Mesothelial cell of epicardium (in vitro differentiated cells): Measurements from ENCODE around the gene IMPA2. TPM values are rescaled to one million over a fixed set of nuclear protein-coding genes. Genes with fewer than 3 reads are reported as not detected.

ENCODE experiments used
- DNase-seq, 2 experiments: peaks; one replicate each; pipeline ENCODE4 v3.0.0; 2021; ENCODE audit warnings: low spot score in 2 of 2; ENCODE audit not compliant: unreplicated experiment in 2 of 2
- H3K27ac Mint-ChIP-seq: 2 replicates; pipeline ENCODE4 v1.8.0; 2021; ENCODE audit warnings: mixed read lengths
- H3K27me3 Mint-ChIP-seq: 2 replicates; pipeline ENCODE4 v1.8.0; 2021; ENCODE audit warnings: low read depth, mixed read lengths
- H3K36me3 Mint-ChIP-seq: 2 replicates; pipeline ENCODE4 v1.8.0; 2021; ENCODE audit warnings: mixed read lengths
- H3K4me1 Mint-ChIP-seq: 2 replicates; pipeline ENCODE4 v1.8.0; 2021; ENCODE audit warnings: mixed read lengths
- H3K4me3 Mint-ChIP-seq: 2 replicates; pipeline ENCODE4 v1.8.0; 2021; ENCODE audit warnings: mild to moderate bottlenecking, moderate library complexity, mixed read lengths
- H3K9me3 Mint-ChIP-seq: 2 replicates; pipeline ENCODE4 v1.8.0; 2021; ENCODE audit warnings: mixed read lengths
- CTCF ChIP-seq: fragments of 200-600 bp; sonication (generic); IDR thresholded peaks from one replicate; pipeline ENCODE4 v1.5.0; 2021; ENCODE audit warnings: antibody characterized with exemption; ENCODE audit not compliant: unreplicated experiment
- total RNA-seq: library from RNA; stranded (reverse); gene quantifications from 3 replicates; pipeline ENCODE4 v1.2.1, GENCODE V29; 2021

IMPA2 gene
- total RNA-seq, 1 donor from 2014 or later, result 30.6 TPM

GRCh38 chr18:11950824-11951223 is 30.5 kb upstream of the IMPA2 start:
- no peak overlapping the region for H3K4me3 Mint-ChIP-seq
- H3K27ac Mint-ChIP-seq, result no peak overlapping the region
- no peak for DNase-seq
- no peaks in the 10 kb centered on the region for H3K27me3 Mint-ChIP-seq
- no peak for TF ChIP-seq CTCF
- peaks cover 46% of the 10 kb centered on the region for H3K4me1 Mint-ChIP-seq
- no peaks in the 10 kb centered on the region for H3K9me3 Mint-ChIP-seq
- no peaks in the 10 kb centered on the region for H3K36me3 Mint-ChIP-seq

- H3K27ac Mint-ChIP-seq, result peak overlapping the region; percentile 49
- TF ChIP-seq CTCF, result no peak
Observed at GRCh38 chr18:11951390-11951851, 29.9 kb upstream of the IMPA2 start.

GRCh38 chr18:11953113-11953512 is 28.2 kb upstream of the IMPA2 start:
- no peak for TF ChIP-seq CTCF
- no peak for DNase-seq
- peaks cover 15% of the 10 kb centered on the region for H3K9me3 Mint-ChIP-seq
- H3K4me3 Mint-ChIP-seq, result no peak overlapping the region
- H3K36me3 Mint-ChIP-seq, result peaks cover 1% of the 10 kb centered on the region
- H3K27ac Mint-ChIP-seq, result no peak overlapping the region
- no peaks in the 10 kb centered on the region for H3K27me3 Mint-ChIP-seq
- H3K4me1 Mint-ChIP-seq, result peaks cover 29% of the 10 kb centered on the region

More at GRCh38 chr18:11951390-11951851, 29.9 kb upstream of the IMPA2 start:
- no peaks in the 10 kb centered on the region for H3K27me3 Mint-ChIP-seq
- no peak overlapping the region for H3K4me3 Mint-ChIP-seq
- peaks cover 43% of the 10 kb centered on the region for H3K4me1 Mint-ChIP-seq
- no peaks in the 10 kb centered on the region for H3K9me3 Mint-ChIP-seq
- no peaks in the 10 kb centered on the region for H3K36me3 Mint-ChIP-seq
- DNase-seq, result no peak

GRCh38 chr18:11955239-11956029 is 25.9 kb upstream of the IMPA2 start:
- peaks cover 1% of the 10 kb centered on the region for H3K36me3 Mint-ChIP-seq
- peak overlapping the region; percentile 88 for H3K27ac Mint-ChIP-seq
- no peak for DNase-seq
- no peaks in the 10 kb centered on the region for H3K27me3 Mint-ChIP-seq
- H3K4me3 Mint-ChIP-seq, result no peak overlapping the region
- H3K9me3 Mint-ChIP-seq, result peaks cover 15% of the 10 kb centered on the region
- H3K4me1 Mint-ChIP-seq, result peaks cover 21% of the 10 kb centered on the region
- no peak for TF ChIP-seq CTCF

GRCh38 chr18:11956371-11957308 is 24.7 kb upstream of the IMPA2 start:
- Mint-ChIP-seq H3K9me3 (peaks cover 15% of the 10 kb centered on the region), H3K27ac (no peak overlapping the region), H3K27me3 (no peaks in the 10 kb centered on the region), H3K4me3 (no peak overlapping the region), H3K4me1 (peaks cover 14% of the 10 kb centered on the region), H3K36me3 (peaks cover 1% of the 10 kb centered on the region)
- TF ChIP-seq CTCF, result no peak
- DNase-seq, result no peak
